ENCODE results near the gene GHR. TPM values are rescaled to one million over a fixed set of nuclear protein-coding genes. Genes with fewer than 3 reads are reported as not detected.

The GHR gene
- total and polyA plus RNA-seq, 2 of the 8 experiments (the other 6 are each of a cell fraction or from before 2014, with no cell fraction given): 0.15 to 0.19 TPM

DNA sequence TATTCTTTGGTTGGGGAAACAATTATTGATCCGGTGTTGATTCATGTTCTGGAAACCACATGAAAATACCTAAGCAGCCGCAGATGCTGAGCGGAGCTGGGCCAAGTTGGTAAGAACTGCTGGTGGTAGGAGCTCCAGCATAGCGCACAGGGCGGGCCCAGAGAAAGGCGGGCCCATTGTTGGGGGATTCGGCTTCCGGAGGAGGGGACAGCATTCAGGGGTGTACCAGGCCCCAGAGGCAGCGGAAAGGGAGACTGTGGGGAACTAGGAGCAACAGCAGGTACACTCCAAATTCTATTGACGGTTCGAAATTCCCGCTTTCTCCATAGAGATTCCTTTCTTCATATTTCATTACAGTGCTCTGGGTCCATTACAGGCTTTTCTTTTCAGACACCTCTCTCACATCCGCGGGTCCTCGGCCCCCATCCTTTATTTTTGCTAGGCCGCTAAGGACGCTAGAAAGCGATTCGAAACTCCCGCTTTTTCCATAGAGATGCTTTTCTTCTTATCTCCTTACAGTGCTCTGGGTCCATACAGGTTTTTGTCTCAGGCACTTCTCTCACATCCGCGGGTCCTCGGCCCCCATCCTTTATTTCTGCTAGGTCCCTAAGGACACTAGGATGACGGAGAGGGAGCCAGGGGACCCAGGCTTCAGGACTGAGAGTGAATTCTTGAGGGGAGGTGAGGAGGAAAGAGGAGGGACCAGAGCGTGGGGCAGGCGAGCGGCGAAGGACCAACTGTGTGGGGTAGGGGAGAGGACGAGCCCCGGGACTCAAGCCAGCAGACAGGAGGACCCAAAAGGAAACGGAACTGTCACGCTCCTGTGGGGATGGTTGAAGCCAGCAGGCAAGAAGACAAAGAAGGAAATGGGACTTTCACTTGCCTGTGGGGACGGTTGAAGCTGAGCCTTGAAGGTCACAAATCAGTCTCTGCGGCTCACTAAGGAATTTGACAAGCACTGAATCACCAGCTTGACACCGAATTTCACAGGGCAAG lies 333.7 kb downstream of the GHR start, which contains the start of gene CCDC152 (continued):
- TF ChIP-seq JUN (IDR thresholded peaks at IDR 0.05; ENCODE audit: low read depth, low read length) (no peak), RBBP5 (IDR thresholded peaks at IDR 0.05; ENCODE audit: borderline replicate concordance, low read depth, low read length) (no peak), TBP (IDR thresholded peaks at IDR 0.05; ENCODE audit: low read depth, low read length) (peak; percentile 82), CHD2 (IDR thresholded peaks at IDR 0.05; ENCODE audit: low read length) (no peak), NANOG (IDR thresholded peaks at IDR 0.05; ENCODE audit: insufficient read depth, low read depth, low read length, poor library complexity, severe bottlenecking) (no peak), GTF2F1 (IDR thresholded peaks at IDR 0.05; ENCODE audit: borderline replicate concordance, low read depth, low read length) (no peak), TAF7 (optimal IDR thresholded peaks at IDR 0.05; ENCODE audit: borderline replicate concordance, low read depth, low read length) (no peak), POLR2A (IDR thresholded peaks at IDR 0.05; ENCODE audit: control extremely low read depth in 1 of 2, low read depth in 2 of 2, low read length in 2 of 2) (peak in 1 of 2 experiments; percentile 52; a peak in 1 of 3 replicates), EP300 (IDR thresholded peaks at IDR 0.05; ENCODE audit: borderline replicate concordance in 1 of 2, low read depth in 2 of 2, low read length in 2 of 2) (no peak)
- TF ChIP-seq, protein P1, sequence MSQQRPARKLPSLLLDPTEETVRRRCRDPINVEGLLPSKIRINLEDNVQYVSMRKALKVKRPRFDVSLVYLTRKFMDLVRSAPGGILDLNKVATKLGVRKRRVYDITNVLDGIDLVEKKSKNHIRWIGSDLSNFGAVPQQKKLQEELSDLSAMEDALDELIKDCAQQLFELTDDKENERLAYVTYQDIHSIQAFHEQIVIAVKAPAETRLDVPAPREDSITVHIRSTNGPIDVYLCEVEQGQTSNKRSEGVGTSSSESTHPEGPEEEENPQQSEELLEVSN (IDR thresholded peaks at IDR 0.05): peak; percentile 75
- TF ChIP-seq, protein P2, sequence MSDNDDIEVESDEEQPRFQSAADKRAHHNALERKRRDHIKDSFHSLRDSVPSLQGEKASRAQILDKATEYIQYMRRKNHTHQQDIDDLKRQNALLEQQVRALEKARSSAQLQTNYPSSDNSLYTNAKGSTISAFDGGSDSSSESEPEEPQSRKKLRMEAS (IDR thresholded peaks at IDR 0.05): peak; percentile 58
- TF ChIP-seq, protein P3, sequence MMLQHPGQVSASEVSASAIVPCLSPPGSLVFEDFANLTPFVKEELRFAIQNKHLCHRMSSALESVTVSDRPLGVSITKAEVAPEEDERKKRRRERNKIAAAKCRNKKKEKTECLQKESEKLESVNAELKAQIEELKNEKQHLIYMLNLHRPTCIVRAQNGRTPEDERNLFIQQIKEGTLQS (IDR thresholded peaks at IDR 0.05; ENCODE audit: insufficient read depth, low read depth, low read length): no peak

Data from H1 (cell line).